ENCODE data around the gene SCNN1A. TPM values are rescaled to one million over a fixed set of nuclear protein-coding genes. Genes with fewer than 3 reads are reported as not detected.

The SCNN1A gene
- total RNA-seq, 2 experiments from 2014 or later: 0.35 to 1.0 TPM

- no peaks in the 10 kb centered on the region for H3K79me2 ChIP-seq (ENCODE audit: insufficient read depth, low read depth, low read length)
- POLR2A ChIA-PET: interaction anchor here (0.6 to 1.0 kb wide), 2 partner anchors 12 to 29 kb away, joined by 3 to 4 read pairs; no protein-coding TSS in a partner anchor
- no peak overlapping the region for H3K4me3 ChIP-seq (ENCODE audit: low read depth, low read length, poor library complexity, severe bottlenecking)
- no peaks in the 10 kb centered on the region for H3K9me3 ChIP-seq (ENCODE audit: low read length)
- CTCF ChIA-PET (ENCODE audit: unreplicated experiment): no interaction called here
- no peak overlapping the region for H3K27ac ChIP-seq (ENCODE audit: low read depth, low read length, poor library complexity, severe bottlenecking)
- intact Hi-C loops (cut with micrococcal nuclease; ENCODE audit: unreplicated experiment): no loop called here
- DNase-seq (ENCODE audit: low spot score): no peak
- H3K4me1 ChIP-seq (ENCODE audit: insufficient read depth, low read length, poor library complexity, severe bottlenecking): no peaks in the 10 kb centered on the region
- no peak overlapping the region for H2AFZ ChIP-seq (ENCODE audit: low read length)
- TF ChIP-seq EZH2phosphoT487 (IDR thresholded peaks at IDR 0.05; ENCODE audit: borderline replicate concordance, low read depth, low read length) (no peak), CTCF (conservative IDR thresholded peaks at IDR 0.05; ENCODE audit: low read length) (no peak)
- H4K20me1 ChIP-seq (ENCODE audit: insufficient read depth, low read length): no peaks in the 10 kb centered on the region
- BruUV-seq (replicated peaks): no TSS peak
- H3K9me2 ChIP-seq (ENCODE audit: insufficient read depth, low read length): no peaks in the 10 kb centered on the region
- H3K4me2 ChIP-seq (ENCODE audit: low read length): no peak overlapping the region
- H3K36me3 ChIP-seq (ENCODE audit: insufficient read depth, low read length): no peaks in the 10 kb centered on the region
Observed at GRCh38 chr12:6392504-6392903, 17.1 kb upstream of the SCNN1A start.

GRCh38 chr12:6391013-6391412 lies 15.7 kb upstream of the SCNN1A start:
- no peaks in the 10 kb centered on the region for H3K4me1 ChIP-seq (ENCODE audit: insufficient read depth, low read length, poor library complexity, severe bottlenecking)
- BruUV-seq (replicated peaks): no TSS peak
- H3K4me3 ChIP-seq (ENCODE audit: low read depth, low read length, poor library complexity, severe bottlenecking): no peak overlapping the region
- ChIA-PET POLR2A (interaction anchor here (0.6 kb wide), 1 partner anchor 128 kb away, joined by 4 read pairs; no protein-coding TSS in a partner anchor), CTCF (ENCODE audit: unreplicated experiment) (no interaction called here)
- no peaks in the 10 kb centered on the region for H3K79me2 ChIP-seq (ENCODE audit: insufficient read depth, low read depth, low read length)
- no peak overlapping the region for H3K27ac ChIP-seq (ENCODE audit: low read depth, low read length, poor library complexity, severe bottlenecking)
- no peak overlapping the region for H2AFZ ChIP-seq (ENCODE audit: low read length)
- no peak for TF ChIP-seq EZH2phosphoT487 (IDR thresholded peaks at IDR 0.05; ENCODE audit: borderline replicate concordance, low read depth, low read length)
- TF ChIP-seq CTCF (conservative IDR thresholded peaks at IDR 0.05; ENCODE audit: low read length): no peak
- H3K4me2 ChIP-seq (ENCODE audit: low read length): no peak overlapping the region
- no peaks in the 10 kb centered on the region for H3K36me3 ChIP-seq (ENCODE audit: insufficient read depth, low read length)
- intact Hi-C loops (cut with micrococcal nuclease; ENCODE audit: unreplicated experiment): no loop called here
- no peaks in the 10 kb centered on the region for H3K9me2 ChIP-seq (ENCODE audit: insufficient read depth, low read length)
- no peak for DNase-seq (ENCODE audit: low spot score)
- no peaks in the 10 kb centered on the region for H4K20me1 ChIP-seq (ENCODE audit: insufficient read depth, low read length)
- no peaks in the 10 kb centered on the region for H3K9me3 ChIP-seq (ENCODE audit: low read length)

GRCh38 chr12:6390084-6390799 lies 14.9 kb upstream of the SCNN1A start:
- no peak overlapping the region for H3K4me2 ChIP-seq (ENCODE audit: low read length)
- no peaks in the 10 kb centered on the region for H4K20me1 ChIP-seq (ENCODE audit: insufficient read depth, low read length)
- H2AFZ ChIP-seq (ENCODE audit: low read length): no peak overlapping the region
- BruUV-seq (replicated peaks): no TSS peak
- H3K9me2 ChIP-seq (ENCODE audit: insufficient read depth, low read length): no peaks in the 10 kb centered on the region
- H3K27ac ChIP-seq (ENCODE audit: low read depth, low read length, poor library complexity, severe bottlenecking): no peak overlapping the region
- DNase-seq (ENCODE audit: low spot score): no peak
- ChIA-PET CTCF (ENCODE audit: unreplicated experiment) (no interaction called here), POLR2A (interaction anchor here (0.6 kb wide), 1 partner anchor 127 kb away, joined by 4 read pairs; no protein-coding TSS in a partner anchor)
- H3K36me3 ChIP-seq (ENCODE audit: insufficient read depth, low read length): no peaks in the 10 kb centered on the region
- no peak overlapping the region for H3K4me3 ChIP-seq (ENCODE audit: low read depth, low read length, poor library complexity, severe bottlenecking)
- no peaks in the 10 kb centered on the region for H3K4me1 ChIP-seq (ENCODE audit: insufficient read depth, low read length, poor library complexity, severe bottlenecking)
- TF ChIP-seq EZH2phosphoT487 (IDR thresholded peaks at IDR 0.05; ENCODE audit: borderline replicate concordance, low read depth, low read length) (no peak), CTCF (conservative IDR thresholded peaks at IDR 0.05; ENCODE audit: low read length) (no peak)
- no peaks in the 10 kb centered on the region for H3K79me2 ChIP-seq (ENCODE audit: insufficient read depth, low read depth, low read length)
- H3K9me3 ChIP-seq (ENCODE audit: low read length): no peaks in the 10 kb centered on the region
- intact Hi-C loops (cut with micrococcal nuclease; ENCODE audit: unreplicated experiment): no loop called here
